LNCaP clone FGC (cell line): Measurements from ENCODE around the gene SECISBP2L.

Experiments used
- DNase-seq: peaks from one replicate; pipeline ENCODE4 v3.0.0-alpha.2; 2011; ENCODE audit warnings: low read depth
- H3K4me3 ChIP-seq: 2 replicates; pipeline ENCODE4 v1.5.1; 2011; ENCODE audit warnings: mild to moderate bottlenecking, low read depth, low read length, control low read depth
- CTCF ChIP-seq: IDR thresholded peaks from 2 replicates; pipeline ENCODE4 v1.5.1; 2012; ENCODE audit warnings: mild to moderate bottlenecking; ENCODE audit not compliant: control insufficient read depth, insufficient read depth; ENCODE audit errors: extremely low read depth

The SECISBP2L gene

GRCh38 chr15:48993380-48993779 lies 52.9 kb downstream of the SECISBP2L start:
- no peak overlapping the region for H3K4me3 ChIP-seq
- DNase-seq: no peak
- TF ChIP-seq CTCF: no peak

GRCh38 chr15:48992545-48992944 lies 53.7 kb downstream of the SECISBP2L start:
- TF ChIP-seq CTCF: no peak
- no peak overlapping the region for H3K4me3 ChIP-seq
- DNase-seq: no peak

GRCh38 chr15:48992096-48992495 lies 54.1 kb downstream of the SECISBP2L start:
- H3K4me3 ChIP-seq: no peak overlapping the region
- TF ChIP-seq CTCF: no peak
- DNase-seq: no peak

GRCh38 chr15:48989170-48989569 lies 57.1 kb downstream of the SECISBP2L start:
- no peak for TF ChIP-seq CTCF
- no peak for DNase-seq

GRCh38 chr15:48987142-48987541 lies 59.1 kb downstream of the SECISBP2L start:
- DNase-seq: no peak
- no peak overlapping the region for H3K4me3 ChIP-seq
- no peak for TF ChIP-seq CTCF

More at GRCh38 chr15:48989170-48989569, 57.1 kb downstream of the SECISBP2L start:
- no peak overlapping the region for H3K4me3 ChIP-seq

- no peak overlapping the region for H3K4me3 ChIP-seq
- TF ChIP-seq CTCF: no peak
Observed at GRCh38 chr15:48986240-48986639, 60.0 kb downstream of the SECISBP2L start.

GRCh38 chr15:48985516-48985915 lies 60.7 kb downstream of the SECISBP2L start:
- no peak for DNase-seq
- no peak for TF ChIP-seq CTCF
- no peak overlapping the region for H3K4me3 ChIP-seq

More at GRCh38 chr15:48986240-48986639, 60.0 kb downstream of the SECISBP2L start:
- DNase-seq: peak; percentile 50
